SK-N-MC (cell line): Measurements from ENCODE around the gene NKIRAS1.
A peak's percentile ranks its signal among the peaks of the same experiment; 100 is the strongest.
"Not testable (repeated sequence)": the region's sequence is repeated elsewhere in the genome, so short reads cannot be mapped to it uniquely, and the experiment has no call there.

Experiments used
- DNase-seq: peaks from one replicate; pipeline ENCODE4 v3.0.0-alpha.2; 2011; ENCODE audit warnings: low read depth, low spot score
- H3K27ac ChIP-seq: fragments of 200-600 bp; sonication (generic); 2 replicates; pipeline ENCODE4 v1.5.1; 2016; ENCODE audit warnings: mixed run types
- H3K36me3 ChIP-seq: fragments of 200-600 bp; sonication (generic); 2 replicates; pipeline ENCODE4 v1.6.1; 2017; ENCODE audit warnings: antibody characterized with exemption, low read length, mixed read lengths; ENCODE audit not compliant: insufficient read depth
- H3K4me3 ChIP-seq: fragments of 200-600 bp; sonication (generic); 2 replicates; pipeline ENCODE4 v1.5.1; 2016
- H3K9ac ChIP-seq: fragments of 200-600 bp; sonication (generic); 2 replicates; pipeline ENCODE4 v1.8.0; 2017; ENCODE audit warnings: mixed run types, mixed read lengths; ENCODE audit not compliant: insufficient read length
- H3K9me3 ChIP-seq: fragments of 200-600 bp; sonication (generic); 2 replicates; pipeline ENCODE4 v1.6.1; 2017; ENCODE audit warnings: low read depth, mild to moderate bottlenecking, antibody characterized with exemption, low read length, moderate library complexity, mixed read lengths
- EZH2 ChIP-seq: fragments of 200-600 bp; sonication (generic); IDR thresholded peaks from one replicate; pipeline ENCODE4 v1.6.1; 2017; ENCODE audit warnings: antibody characterized with exemption
- FOXP2 ChIP-seq: optimal IDR thresholded peaks from 2 replicates; pipeline ENCODE3; 2011; ENCODE audit warnings: mild to moderate bottlenecking, moderate library complexity; ENCODE audit not compliant: insufficient read depth; ENCODE audit errors: extremely low read length, control extremely low read depth
- POLR2AphosphoS5 ChIP-seq: IDR thresholded peaks from 2 replicates; pipeline ENCODE4 v1.6.1; 2012; ENCODE audit warnings: mild to moderate bottlenecking, low read depth, low read length, borderline replicate concordance

Gene NKIRAS1

GRCh38 chr3:23859012-23859743 lies 57.6 kb downstream of the NKIRAS1 start:
- H3K4me3 ChIP-seq = no peak overlapping the region
- H3K9ac ChIP-seq = no peak overlapping the region
- H3K36me3 ChIP-seq = no peaks in the 10 kb centered on the region; the same call in 1 of the 2 replicates
- no peaks in the 10 kb centered on the region for H3K9me3 ChIP-seq
- no peak overlapping the region for H3K27ac ChIP-seq
- DNase-seq = no peak
- no peak for TF ChIP-seq POLR2AphosphoS5

DNA sequence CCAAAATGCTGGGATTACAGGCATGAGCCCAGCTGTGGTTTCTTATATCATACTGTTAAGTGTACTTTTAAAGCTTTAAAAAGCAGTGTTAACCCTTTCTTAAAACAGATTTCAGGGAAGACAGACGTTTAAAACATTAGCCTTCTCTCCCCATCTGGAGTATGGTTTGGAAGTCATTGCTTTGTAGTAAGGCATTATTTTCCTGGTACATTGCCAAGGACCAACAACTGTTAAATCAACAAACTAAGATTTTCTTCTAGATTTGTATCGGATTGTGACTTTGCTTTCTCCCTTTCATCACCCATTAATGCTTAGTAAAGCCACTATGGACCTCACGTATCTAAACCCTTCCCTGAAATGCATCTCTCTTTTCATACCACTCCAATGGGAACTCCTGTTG lies 60.5 kb downstream of the NKIRAS1 start:
- DNase-seq = no peak
- Histone ChIP-seq H3K36me3 (no peaks in the 10 kb centered on the region; the same call in 1 of the 2 replicates), H3K9ac (no peak overlapping the region), H3K27ac (0 out of 2 replicates have a peak overlapping the region, but pooled peaks have one; percentile 3), H3K9me3 (no peaks in the 10 kb centered on the region), H3K4me3 (no peak overlapping the region)
- TF ChIP-seq POLR2AphosphoS5 (no peak), EZH2 (no peak), FOXP2 (no peak)

GRCh38 chr3:23849462-23849861 lies 67.3 kb downstream of the NKIRAS1 start:
- H3K9me3 ChIP-seq, H3K27ac ChIP-seq, H3K4me3 ChIP-seq, H3K36me3 ChIP-seq, H3K9ac ChIP-seq, DNase-seq: not testable (repeated sequence)

GRCh38 chr3:23845326-23846216 lies 71.2 kb downstream of the NKIRAS1 start:
- Histone ChIP-seq H3K4me3 (no peak overlapping the region), H3K36me3 (no peaks in the 10 kb centered on the region)
- TF ChIP-seq POLR2AphosphoS5 (no peak), EZH2 (no peak), FOXP2 (no peak)

GRCh38 chr3:23843869-23844268 lies 72.9 kb downstream of the NKIRAS1 start:
- H3K9me3 ChIP-seq = no peaks in the 10 kb centered on the region
- no peaks in the 10 kb centered on the region for H3K36me3 ChIP-seq
- no peak for DNase-seq
- H3K27ac ChIP-seq = no peak overlapping the region
- H3K9ac ChIP-seq = no peak overlapping the region
- TF ChIP-seq POLR2AphosphoS5 (no peak), FOXP2 (no peak), EZH2 (no peak)
- H3K4me3 ChIP-seq = no peak overlapping the region

More at GRCh38 chr3:23845326-23846216, 71.2 kb downstream of the NKIRAS1 start:
- Histone ChIP-seq H3K9ac (no peak overlapping the region), H3K9me3 (no peaks in the 10 kb centered on the region), H3K27ac (no peak overlapping the region)
- DNase-seq = no peak
